GM23248 (cell line): ENCODE results near the gene RSF1. TPM values are rescaled to one million over a fixed set of nuclear protein-coding genes. Genes with fewer than 3 reads are reported as not detected.
A peak's percentile ranks its signal among the peaks of the same experiment; 100 is the strongest.

Source experiments
- DNase-seq: peaks from one replicate; pipeline ENCODE4 v3.0.0-alpha.2; 2015
- H2AFZ ChIP-seq: fragments of 200-600 bp; sonication (generic); 2 replicates; pipeline ENCODE4 v1.6.1; 2016; ENCODE audit warnings: antibody characterized with exemption
- H3F3A ChIP-seq: fragments of 200-600 bp; sonication (generic); 2 replicates; pipeline ENCODE4 v1.6.1; 2016; ENCODE audit warnings: mild to moderate bottlenecking, antibody characterized with exemption, mixed run types; ENCODE audit not compliant: insufficient read depth
- H3K27ac ChIP-seq: fragments of 200-600 bp; sonication (generic); 2 replicates; pipeline ENCODE4 v1.5.1; 2016; ENCODE audit warnings: mild to moderate bottlenecking
- H3K27me3 ChIP-seq: fragments of 200-600 bp; sonication (generic); replicated peaks from 2 replicates; pipeline ENCODE4 v1.6.1; 2016; ENCODE audit warnings: mild to moderate bottlenecking; ENCODE audit not compliant: insufficient read depth
- H3K36me3 ChIP-seq: fragments of 200-600 bp; sonication (generic); 2 replicates; pipeline ENCODE4 v1.6.1; 2016; ENCODE audit warnings: low read depth, mild to moderate bottlenecking
- H3K4me1 ChIP-seq: fragments of 200-600 bp; sonication (generic); 2 replicates; pipeline ENCODE4 v1.6.1; 2016; ENCODE audit warnings: mild to moderate bottlenecking; ENCODE audit not compliant: insufficient read depth
- H3K4me2 ChIP-seq: fragments of 200-600 bp; sonication (generic); one replicate; pipeline ENCODE4 v1.6.1; 2016; ENCODE audit warnings: mild to moderate bottlenecking; ENCODE audit not compliant: unreplicated experiment
- H3K4me3 ChIP-seq: fragments of 200-600 bp; sonication (generic); 2 replicates; pipeline ENCODE4 v1.5.1; 2016; ENCODE audit warnings: mild to moderate bottlenecking
- H3K79me2 ChIP-seq: fragments of 200-600 bp; sonication (generic); 2 replicates; pipeline ENCODE4 v1.6.1; 2016; ENCODE audit warnings: mild to moderate bottlenecking; ENCODE audit not compliant: insufficient read depth
- H3K9ac ChIP-seq: fragments of 200-600 bp; sonication (generic); 2 replicates; pipeline ENCODE4 v1.6.1; 2016; ENCODE audit warnings: mild to moderate bottlenecking
- H3K9me2 ChIP-seq: fragments of 200-600 bp; sonication (generic); 2 replicates; pipeline ENCODE4 v1.6.1; 2016; ENCODE audit warnings: mixed run types, mild to moderate bottlenecking, moderate library complexity; ENCODE audit not compliant: insufficient read depth
- H3K9me3 ChIP-seq: fragments of 200-600 bp; sonication (generic); one replicate; pipeline ENCODE4 v1.6.1; 2017; ENCODE audit warnings: low read depth
- H4K20me1 ChIP-seq: fragments of 200-600 bp; sonication (generic); 2 replicates; pipeline ENCODE4 v1.6.0; 2016; ENCODE audit not compliant: insufficient read depth
- EZH2 ChIP-seq: fragments of 200-600 bp; sonication (generic); IDR thresholded peaks from 2 replicates; pipeline ENCODE4 v1.6.1; 2018; ENCODE audit warnings: antibody characterized with exemption, mild to moderate bottlenecking; ENCODE audit not compliant: insufficient read depth, poor library complexity, severe bottlenecking
- EZH2phosphoT487 ChIP-seq: fragments of 200-600 bp; sonication (generic); IDR thresholded peaks from 2 replicates; pipeline ENCODE4 v1.6.1; 2018; ENCODE audit warnings: antibody characterized with exemption, moderate library complexity, mild to moderate bottlenecking, low read depth; ENCODE audit not compliant: insufficient read depth
- WGBS, 2 experiments: methylation state at CpG; one replicate each; pipeline ENCODE4 v1.1.6; 2015 to 2017; ENCODE audit warnings: low lambda C conversion rate in 2 of 2, low coverage in 1 of 2; ENCODE audit errors: missing lambda C conversion rate in 2 of 2; 5-methylcytosine and 5-hydroxymethylcytosine counted together
- in situ Hi-C: fragments of 300-500 bp; cut with MboI; formaldehyde crosslinking; loops from 2 replicates; pipeline ENCODE4 v1.15.0; 2020
- polyA plus RNA-seq: library from polyadenylated mRNA; unstranded; fragments of >200 nt; fragmentation: Nextera tagmentation; extraction: Ambion mirVana; gene quantifications from 2 replicates; pipeline ENCODE4 v1.2.1, GENCODE V29; 2016
- total RNA-seq: library from RNA; depleted of rRNA; stranded (reverse); fragments of >200 nt; shearing (Covaris generic); gene quantifications from 2 replicates; pipeline ENCODE4 v1.2.3, GENCODE V29; 2014

Gene RSF1
- total and polyA plus RNA-seq, 2 experiments from 2014 or later = 39.0 to 48.2 TPM

GRCh38 chr11:77821349-77821851, 878 bp upstream of the RSF1 start:
- peak overlapping the region; percentile 84 for H3K9ac ChIP-seq
- no peaks in the 10 kb centered on the region for H3K27me3 ChIP-seq
- peaks cover 26% of the 10 kb centered on the region for H3F3A ChIP-seq
- H3K9me3 ChIP-seq = no peaks in the 10 kb centered on the region
- in situ Hi-C loops = no loop called here
- 1 to 2% methylated on average over 15 to 16 of the region's 16 CpGs for WGBS, 2 experiments
- peaks cover 22% of the 10 kb centered on the region for H3K4me1 ChIP-seq
- peaks cover 16% of the 10 kb centered on the region for H4K20me1 ChIP-seq
- peak overlapping the region; percentile 90 for H3K4me2 ChIP-seq
- H3K27ac ChIP-seq = peak overlapping the region; percentile 56
- H3K4me3 ChIP-seq = peak overlapping the region; percentile 98
- H3K36me3 ChIP-seq = no peaks in the 10 kb centered on the region
- peak overlapping the region; percentile 97 for H2AFZ ChIP-seq
- H3K79me2 ChIP-seq = peaks cover 74% of the 10 kb centered on the region
- DNase-seq = peak; percentile 65
- H3K9me2 ChIP-seq = no peaks in the 10 kb centered on the region
- no peak for TF ChIP-seq EZH2
- no peak for TF ChIP-seq EZH2phosphoT487

GRCh38 chr11:77819921-77820564, 479 bp downstream of the RSF1 start:
- 0% methylated on average over 25 to 40 of the region's 55 CpGs for WGBS, 2 experiments
- TF ChIP-seq EZH2phosphoT487 = no peak
- no peak for TF ChIP-seq EZH2
- H3K9ac ChIP-seq = peak overlapping the region; percentile 86
- peak overlapping the region; percentile 92 for H3K4me2 ChIP-seq
- in situ Hi-C loops = no loop called here
- H3K9me3 ChIP-seq = no peaks in the 10 kb centered on the region
- H3F3A ChIP-seq = peaks cover 26% of the 10 kb centered on the region
- H3K79me2 ChIP-seq = peaks cover 83% of the 10 kb centered on the region
- H3K9me2 ChIP-seq = no peaks in the 10 kb centered on the region
- H3K4me3 ChIP-seq = peak overlapping the region; percentile 98
- no peaks in the 10 kb centered on the region for H3K36me3 ChIP-seq
- peak overlapping the region; percentile 55 for H3K27ac ChIP-seq
- peaks cover 16% of the 10 kb centered on the region for H4K20me1 ChIP-seq
- peaks cover 22% of the 10 kb centered on the region for H3K4me1 ChIP-seq
- no peaks in the 10 kb centered on the region for H3K27me3 ChIP-seq
- H2AFZ ChIP-seq = peak overlapping the region; percentile 84
- DNase-seq = peak; percentile 65

GRCh38 chr11:77819411-77819920, 1.1 kb downstream of the RSF1 start:
- WGBS, 2 experiments = 1 to 3% methylated on average over 12 to 19 of the region's 19 CpGs
- peak overlapping the region; percentile 98 for H3K4me3 ChIP-seq
- H3K9me2 ChIP-seq = no peaks in the 10 kb centered on the region
- in situ Hi-C loops = no loop called here
- H3K4me2 ChIP-seq = peak overlapping the region; percentile 92
- H3K9me3 ChIP-seq = no peaks in the 10 kb centered on the region
- peaks cover 22% of the 10 kb centered on the region for H3K4me1 ChIP-seq
- peak; percentile 94 for DNase-seq
- H3K36me3 ChIP-seq = no peaks in the 10 kb centered on the region
- no peaks in the 10 kb centered on the region for H3K27me3 ChIP-seq
- peaks cover 16% of the 10 kb centered on the region for H4K20me1 ChIP-seq
- H3K27ac ChIP-seq = peak overlapping the region; percentile 55
- peak overlapping the region; percentile 86 for H3K9ac ChIP-seq
- TF ChIP-seq EZH2 (no peak), EZH2phosphoT487 (no peak)
- peak overlapping the region; percentile 84 for H2AFZ ChIP-seq
- H3K79me2 ChIP-seq = peaks cover 83% of the 10 kb centered on the region
- peaks cover 26% of the 10 kb centered on the region for H3F3A ChIP-seq

GRCh38 chr11:77815459-77815858, 5.1 kb downstream of the RSF1 start:
- H3K9me2 ChIP-seq = no peaks in the 10 kb centered on the region
- peaks cover 7% of the 10 kb centered on the region; the same call in 1 of the 2 replicates for H3K4me1 ChIP-seq
- H3K9ac ChIP-seq = no peak overlapping the region
- no peaks in the 10 kb centered on the region; the same call in 1 of the 2 replicates for H3K36me3 ChIP-seq
- H2AFZ ChIP-seq = no peak overlapping the region
- H3K4me2 ChIP-seq = no peak overlapping the region
- no peak overlapping the region for H3K27ac ChIP-seq
- TF ChIP-seq EZH2phosphoT487 (no peak), EZH2 (no peak)
- DNase-seq = no peak
- no peak overlapping the region for H3K4me3 ChIP-seq
- 96 to 97% methylated on average over 1 of the region's 1 CpG for WGBS, 2 experiments
- in situ Hi-C loops = no loop called here
- H3K9me3 ChIP-seq = no peaks in the 10 kb centered on the region
- H3F3A ChIP-seq = peaks cover 16% of the 10 kb centered on the region
- peaks cover 21% of the 10 kb centered on the region for H4K20me1 ChIP-seq
- peaks cover 96% of the 10 kb centered on the region for H3K79me2 ChIP-seq
- H3K27me3 ChIP-seq = no peaks in the 10 kb centered on the region
